GM18505 (cell line): ENCODE measurements around the gene FAM180A.

Source experiments
- ATAC-seq: cut with Tn5 transposase; IDR thresholded peaks from one replicate; pipeline ENCODE4 v1.9.1; 2021; ENCODE audit not compliant: unreplicated experiment
- POLR2A ChIP-seq: IDR thresholded peaks from 4 replicates; pipeline ENCODE4 v1.6.1; 2011; ENCODE audit warnings: borderline replicate concordance; ENCODE audit not compliant: insufficient read depth, insufficient read length; ENCODE audit errors: extremely low read depth

FAM180A gene

DNA sequence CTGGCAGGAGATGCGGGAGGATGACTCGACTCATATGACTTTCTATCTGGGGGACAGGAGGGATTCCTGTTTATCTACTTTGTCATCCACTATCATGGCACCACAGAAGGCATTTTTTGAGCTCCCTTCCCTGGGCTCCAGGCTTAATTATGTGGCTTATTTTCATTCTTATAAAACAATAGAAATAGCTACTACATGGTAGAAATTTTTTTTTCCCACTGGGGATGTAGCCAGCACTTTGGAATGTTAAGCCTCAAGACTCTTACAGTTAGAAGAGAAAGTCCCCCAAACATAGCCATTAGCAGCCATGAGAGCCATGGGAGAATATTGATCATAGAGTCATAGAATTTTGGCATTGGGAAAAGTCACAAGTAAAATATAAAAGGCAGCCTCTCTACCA is 14.6 kb upstream of the FAM180A start:
- no peak for TF ChIP-seq POLR2A
- no peak for ATAC-seq

GRCh38 chr7:135761751-135762488 is 13.3 kb upstream of the FAM180A start:
- no peak for ATAC-seq
- no peak for TF ChIP-seq POLR2A

GRCh38 chr7:135759532-135759931 is 10.9 kb upstream of the FAM180A start:
- no peak for TF ChIP-seq POLR2A
- no peak for ATAC-seq

DNA sequence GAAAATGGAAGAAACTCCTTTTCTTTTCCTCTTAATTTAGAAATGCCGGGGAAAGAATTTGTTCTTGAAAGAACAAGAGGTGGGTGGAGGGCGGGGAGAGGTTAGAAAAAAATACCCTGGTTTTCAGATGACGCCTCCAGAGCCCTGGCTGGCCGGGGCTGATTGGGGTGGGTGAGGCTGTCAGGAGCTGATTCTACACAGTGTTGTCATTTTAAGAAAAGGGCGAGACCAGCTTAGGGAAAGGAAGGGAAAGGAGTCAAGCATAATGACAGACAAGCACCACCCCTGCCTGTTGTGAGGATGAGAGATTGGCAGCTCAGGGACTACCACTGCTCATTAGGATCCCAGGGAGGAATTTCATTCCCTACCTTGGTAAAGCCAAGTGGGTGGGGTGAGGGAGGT is 9.9 kb upstream of the FAM180A start:
- ATAC-seq = no peak
- TF ChIP-seq POLR2A = no peak

DNA sequence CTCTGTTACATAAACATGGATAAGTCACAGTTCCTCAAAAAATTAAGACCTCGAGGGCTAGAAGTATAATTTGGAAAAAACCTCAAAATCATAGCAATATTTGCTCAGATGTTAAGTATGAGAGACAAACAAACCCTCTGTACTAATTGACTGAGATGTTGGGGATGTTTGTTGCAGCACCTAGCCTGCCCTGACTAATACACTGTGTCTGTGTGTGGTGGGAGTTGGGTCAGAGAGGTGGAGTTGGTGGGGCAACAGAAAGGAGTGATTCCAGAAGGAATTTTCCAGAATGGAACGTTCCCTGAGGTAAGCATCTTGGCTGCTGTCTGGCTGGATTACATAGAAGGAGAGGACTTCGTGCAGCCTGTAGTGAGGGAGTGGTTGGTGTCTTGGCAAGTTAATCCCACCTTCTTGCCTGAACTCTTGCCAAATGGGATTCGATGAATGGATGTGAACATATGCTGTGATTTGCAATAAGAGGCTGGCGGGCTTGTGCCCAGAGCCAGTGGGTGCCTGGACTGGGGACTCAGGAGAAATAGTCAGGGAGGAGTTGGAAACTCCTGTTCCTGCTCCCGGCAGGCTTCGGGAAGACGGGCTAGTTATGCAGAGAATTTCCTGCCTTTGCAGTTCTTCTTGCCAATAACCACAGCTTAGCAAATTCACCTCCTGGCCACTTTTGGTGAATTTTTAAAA is 9.3 kb upstream of the FAM180A start:
- no peak for ATAC-seq
- TF ChIP-seq POLR2A = no peak

DNA sequence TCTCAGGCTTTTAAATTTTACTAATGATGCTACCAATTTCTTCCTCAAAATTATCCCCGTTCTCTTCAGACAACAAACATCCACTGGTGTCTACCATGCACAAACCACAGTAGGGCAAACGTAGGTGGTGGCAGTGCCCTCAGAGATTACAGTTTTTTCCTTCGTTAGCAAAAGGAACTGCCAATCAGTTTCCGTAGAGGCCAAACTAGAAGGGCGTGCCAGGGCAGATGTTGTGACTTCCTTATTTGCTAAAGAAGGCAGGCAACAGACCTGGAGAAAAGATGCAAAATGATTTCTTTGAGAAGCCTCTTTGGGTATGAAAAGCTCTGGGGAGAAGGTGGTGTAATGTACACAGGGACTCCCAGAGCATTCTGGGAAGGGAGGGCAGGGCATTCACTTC is 7.6 kb upstream of the FAM180A start:
- TF ChIP-seq POLR2A = no peak
- ATAC-seq = no peak

GRCh38 chr7:135755351-135755753 is 6.7 kb upstream of the FAM180A start:
- no peak for TF ChIP-seq POLR2A
- ATAC-seq = no peak

- no peak for ATAC-seq
- no peak for TF ChIP-seq POLR2A
These were observed 5.2 kb upstream of the FAM180A start for GRCh38 chr7:135753616-135754413.

GRCh38 chr7:135747366-135747765 is 1.2 kb downstream of the FAM180A start:
- ATAC-seq = no peak
- no peak for TF ChIP-seq POLR2A

- TF ChIP-seq POLR2A = no peak
- no peak for ATAC-seq
These were observed 2.8 kb downstream of the FAM180A start for GRCh38 chr7:135745703-135746312.

DNA sequence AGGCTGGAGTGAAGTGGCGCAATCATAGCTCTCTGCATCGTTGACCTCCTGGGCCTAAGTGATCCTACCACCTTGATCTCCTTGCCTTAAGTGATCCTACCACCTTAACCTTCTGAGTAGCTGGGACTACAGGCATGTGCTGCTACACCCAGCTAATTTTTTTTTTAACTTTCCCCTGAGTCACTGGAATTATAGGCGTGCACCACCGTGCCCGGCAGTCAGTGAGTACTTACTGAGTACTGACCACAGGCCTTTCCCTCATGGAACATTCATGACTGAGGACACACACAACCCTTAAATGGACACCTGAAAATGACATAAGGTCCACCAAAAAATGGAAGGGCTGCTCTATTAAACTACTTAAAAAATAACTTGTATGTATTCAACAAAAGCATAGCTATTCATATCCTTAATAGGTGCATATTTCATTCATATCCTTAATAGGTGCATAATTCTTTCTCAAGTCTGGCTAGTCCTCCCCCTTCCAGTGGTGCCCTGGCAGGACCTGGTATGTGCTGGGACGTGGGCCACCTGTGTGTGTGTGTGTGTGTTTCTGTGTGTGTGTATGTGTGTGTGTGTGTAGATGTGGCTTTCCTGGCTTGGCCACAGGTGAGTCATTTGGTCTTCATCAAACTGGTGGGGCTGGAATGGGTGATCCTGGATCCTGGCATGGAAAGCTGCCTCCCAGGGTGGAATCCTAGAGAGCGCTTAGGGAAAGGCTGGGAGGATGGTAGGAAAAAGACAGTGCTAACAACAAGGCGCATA is 3.5 kb downstream of the FAM180A start:
- TF ChIP-seq POLR2A = no peak
- ATAC-seq = no peak

DNA sequence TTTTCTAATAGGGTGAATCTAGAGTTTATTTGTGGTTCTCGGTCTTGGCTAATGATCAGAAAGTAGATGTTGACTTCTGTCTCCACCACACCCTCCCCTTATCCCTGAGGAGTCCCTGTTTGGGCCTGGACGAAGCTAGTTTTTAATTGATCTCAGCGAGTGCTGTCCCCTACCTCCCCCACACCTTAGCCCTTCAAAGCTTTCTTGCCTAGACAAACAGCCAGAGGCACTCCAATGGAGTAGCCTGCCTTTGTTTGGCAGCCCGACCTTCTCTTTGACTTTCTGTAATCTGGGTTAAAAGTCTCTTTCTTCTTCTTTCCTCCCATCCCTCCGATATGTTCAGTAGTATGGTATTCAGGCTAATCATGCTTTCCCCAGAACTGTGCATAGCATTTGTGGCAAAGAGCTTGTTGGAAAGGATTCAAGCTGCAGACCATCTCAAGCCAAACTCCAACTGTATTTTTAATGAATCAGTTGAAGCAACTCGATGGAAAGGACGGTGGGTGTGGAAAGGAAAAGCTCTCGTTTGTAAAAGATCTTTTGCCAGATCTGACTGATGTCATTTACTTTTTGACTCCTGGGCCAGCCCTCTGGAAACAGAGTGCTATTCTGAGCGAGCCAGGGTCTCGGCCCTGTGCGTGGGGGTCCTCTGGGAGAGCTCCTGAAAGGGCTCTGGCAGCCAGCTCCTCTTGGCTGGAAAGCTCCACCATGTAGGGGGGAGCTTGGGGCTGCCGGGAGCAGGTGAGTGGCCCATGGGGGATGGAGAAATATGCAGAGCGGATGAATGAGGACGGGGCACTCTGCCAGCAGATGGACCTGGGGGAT is 4.5 kb downstream of the FAM180A start:
- no peak for ATAC-seq
- TF ChIP-seq POLR2A = no peak
